Fibroblast of skin of back (primary cell): ENCODE results near the gene TSPO2. TPM values are rescaled to one million over a fixed set of nuclear protein-coding genes. Genes with fewer than 3 reads are reported as not detected.
A peak's percentile ranks its signal among the peaks of the same experiment; 100 is the strongest.
"Not testable (repeated sequence)": the region's sequence is repeated elsewhere in the genome, so short reads cannot be mapped to it uniquely, and the experiment has no call there.

Experiments used
- DNase-seq: peaks from one replicate; pipeline ENCODE4 v3.0.0-alpha.2; 2013
- polyA plus RNA-seq, 2 experiments: library from polyadenylated mRNA; unstranded; fragments of 120-200 nt; gene quantifications; one replicate each; pipeline ENCODE4 v1.2.1, GENCODE V29; 2013; ENCODE audit not compliant: insufficient read length in 2 of 2

TSPO2 gene, protein sequence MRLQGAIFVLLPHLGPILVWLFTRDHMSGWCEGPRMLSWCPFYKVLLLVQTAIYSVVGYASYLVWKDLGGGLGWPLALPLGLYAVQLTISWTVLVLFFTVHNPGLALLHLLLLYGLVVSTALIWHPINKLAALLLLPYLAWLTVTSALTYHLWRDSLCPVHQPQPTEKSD
- polyA plus RNA-seq (2013, experiment 1 of 2; ENCODE audit: insufficient read length) = not detected
- not detected for polyA plus RNA-seq (2013, experiment 2 of 2; ENCODE audit: insufficient read length)

DNA sequence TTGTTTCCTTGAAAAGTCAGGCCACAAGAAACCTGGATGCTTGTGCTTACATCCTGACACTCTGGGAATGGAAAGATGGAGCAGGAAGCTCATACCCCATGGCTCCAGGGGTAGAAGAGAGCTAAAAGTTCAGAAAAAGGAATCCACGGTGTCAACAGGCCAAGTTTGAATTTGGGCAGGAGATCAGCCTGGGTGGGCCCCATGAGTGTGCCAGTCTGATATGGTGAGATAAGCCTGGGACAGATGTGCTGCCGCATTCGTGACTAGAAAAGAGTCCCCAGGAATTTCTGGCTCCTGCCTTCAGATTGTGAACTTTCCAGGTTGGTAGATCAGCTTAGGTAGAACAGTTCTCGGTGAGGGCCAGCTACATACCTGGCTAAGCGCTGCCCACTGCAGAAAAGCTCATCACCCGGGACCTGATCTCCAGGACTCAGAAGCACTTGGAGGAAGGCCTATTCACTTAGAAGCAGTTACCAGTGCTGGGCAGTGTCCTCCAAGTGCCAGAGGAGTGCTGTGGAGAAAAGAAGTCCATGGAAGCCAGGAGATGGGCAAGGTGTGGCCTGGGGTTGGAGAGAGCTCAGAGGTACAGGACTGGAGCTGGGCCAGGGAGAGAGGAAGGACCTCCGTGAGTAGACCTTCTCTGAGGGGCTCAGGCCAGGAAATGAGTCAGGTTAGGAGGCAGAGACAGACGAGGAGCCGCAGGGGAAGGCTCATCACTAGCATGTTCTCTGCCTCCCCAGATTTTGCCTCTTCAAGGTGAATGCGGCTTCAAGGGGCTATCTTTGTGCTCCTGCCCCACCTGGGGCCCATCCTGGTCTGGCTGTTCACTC lies at the start of gene TSPO2:
Gene TSPO2 (plus strand): TSS at position 242 of the 830 bp plus-strand sequence. CDS start 519 bp downstream, at position 761.
- DNase-seq = no peak

DNA sequence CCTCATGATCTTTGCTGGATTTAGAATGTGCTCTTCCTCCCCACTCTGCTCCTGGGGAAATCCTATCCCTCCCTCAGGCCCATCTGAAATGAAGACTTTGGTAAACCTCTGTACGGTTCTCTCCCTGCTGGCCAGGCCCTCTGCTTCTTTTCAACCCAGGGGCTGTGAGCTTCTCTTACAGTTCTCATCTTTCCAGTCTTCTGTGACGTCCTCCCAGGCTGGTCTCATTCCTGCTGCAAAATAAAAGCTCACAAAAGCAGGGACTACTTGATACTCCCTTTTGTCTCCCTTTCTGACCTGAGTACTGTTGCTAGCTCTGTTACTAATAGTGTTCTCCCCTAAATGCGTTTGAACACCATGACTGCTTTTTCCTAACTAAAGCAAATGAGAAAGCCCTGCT lies 49.5 kb upstream of the TSPO2 start:
- DNase-seq = no peak

DNA sequence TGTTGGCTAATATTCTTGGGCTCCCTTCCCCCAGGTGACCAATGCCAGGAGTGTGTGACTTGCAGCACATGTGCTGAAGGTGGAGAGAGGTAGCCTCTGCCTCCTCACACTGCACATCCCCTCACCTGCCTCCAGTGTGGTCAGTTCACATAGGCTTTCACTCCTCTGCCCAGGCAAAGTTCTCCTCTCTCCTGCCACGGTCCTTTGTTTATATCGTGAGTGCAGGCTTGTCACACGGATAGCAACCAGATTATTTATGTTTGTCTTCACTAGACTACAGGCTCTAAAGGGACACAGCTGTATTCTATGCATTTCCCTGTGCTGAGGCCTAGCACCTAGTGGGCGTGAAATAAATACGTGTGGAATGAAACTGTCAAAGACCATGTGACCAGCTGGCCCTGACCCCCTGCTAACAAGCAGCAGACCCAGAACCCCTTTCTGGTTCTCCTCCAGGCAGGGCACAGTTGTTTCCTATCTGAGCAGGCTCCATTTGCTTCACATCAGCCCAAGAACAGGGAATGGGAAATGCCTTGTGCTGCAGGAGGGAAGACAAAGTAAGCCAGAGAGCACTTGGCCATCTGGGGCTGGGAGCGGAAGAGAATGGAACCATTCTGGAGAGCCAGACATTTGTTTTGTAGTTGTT lies 45.6 kb upstream of the TSPO2 start:
- DNase-seq = peak; percentile 5

DNA sequence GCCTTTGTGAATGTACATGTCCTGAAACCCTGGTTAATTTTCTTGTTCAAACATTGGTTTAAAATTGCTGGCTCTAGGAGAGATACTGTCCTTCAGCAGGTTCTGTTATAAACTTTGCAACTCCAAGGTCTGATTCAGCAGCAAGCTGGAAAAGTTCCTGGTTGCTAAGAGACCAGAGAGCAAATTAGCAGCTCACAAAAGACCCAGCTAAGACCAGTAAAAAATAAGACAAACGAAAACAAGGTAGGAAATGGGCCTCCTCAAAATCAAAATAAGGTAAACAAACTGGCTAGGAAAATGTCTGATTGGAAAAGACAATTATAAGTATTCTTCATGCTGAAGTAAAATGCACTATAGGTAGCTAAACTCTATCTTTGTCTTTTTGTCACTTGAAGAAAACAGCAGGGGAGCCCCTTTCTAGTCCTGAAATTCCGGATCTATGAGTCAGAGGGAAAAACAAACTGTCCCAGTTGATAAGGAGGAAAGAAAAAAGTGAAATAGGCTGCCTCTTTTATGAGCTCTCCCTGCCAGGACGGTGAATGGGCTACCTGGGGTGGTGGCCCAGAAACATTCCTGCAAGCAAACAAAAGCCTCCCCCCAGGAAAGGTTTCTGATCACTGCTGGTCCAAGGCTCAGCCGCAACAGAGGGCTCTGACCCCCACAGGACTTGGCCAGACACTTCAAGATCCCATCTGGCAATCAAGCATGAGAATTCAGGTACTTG lies 44.9 kb upstream of the TSPO2 start:
- DNase-seq = peak; percentile 63

DNA sequence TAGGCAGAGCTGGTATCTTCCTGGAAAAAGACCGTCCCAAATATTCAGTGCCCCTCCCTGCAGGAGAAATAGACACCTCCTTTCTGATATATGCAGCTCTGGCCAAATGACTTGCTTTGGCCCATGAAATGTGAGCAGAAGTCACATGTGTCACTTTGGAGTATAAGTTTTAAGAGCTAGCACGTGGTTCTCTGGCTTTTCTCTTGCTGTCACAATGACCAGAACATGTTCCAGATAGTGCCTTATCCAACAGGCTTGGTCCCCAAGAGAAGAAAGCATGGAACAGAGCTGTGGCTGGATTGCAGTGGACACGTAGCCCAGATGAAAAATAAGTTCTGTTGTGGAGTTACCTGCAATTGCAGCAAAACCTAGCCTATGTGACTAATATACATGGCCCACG lies 43.6 kb upstream of the TSPO2 start:
- DNase-seq = no peak

DNA sequence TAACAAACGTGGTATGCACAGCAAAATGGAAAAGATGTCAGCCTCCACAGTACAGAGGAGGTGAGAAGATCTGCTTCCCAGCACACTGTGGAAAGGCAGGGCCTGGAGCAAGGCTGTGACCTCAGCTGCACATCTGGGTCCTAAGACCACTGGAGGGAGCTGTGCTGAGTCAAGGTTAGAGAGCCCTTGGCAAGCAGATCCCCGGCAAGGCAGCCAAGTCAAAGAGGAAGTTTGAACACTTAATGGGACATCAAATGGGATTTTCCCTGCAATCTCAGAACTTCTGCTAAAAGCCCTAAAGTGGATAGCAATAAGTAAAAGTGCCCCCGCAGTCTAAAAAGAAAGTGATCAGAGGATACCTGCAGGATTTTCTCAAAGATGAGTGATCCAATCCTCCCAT lies 42.7 kb upstream of the TSPO2 start:
- DNase-seq = peak; percentile 27

DNA sequence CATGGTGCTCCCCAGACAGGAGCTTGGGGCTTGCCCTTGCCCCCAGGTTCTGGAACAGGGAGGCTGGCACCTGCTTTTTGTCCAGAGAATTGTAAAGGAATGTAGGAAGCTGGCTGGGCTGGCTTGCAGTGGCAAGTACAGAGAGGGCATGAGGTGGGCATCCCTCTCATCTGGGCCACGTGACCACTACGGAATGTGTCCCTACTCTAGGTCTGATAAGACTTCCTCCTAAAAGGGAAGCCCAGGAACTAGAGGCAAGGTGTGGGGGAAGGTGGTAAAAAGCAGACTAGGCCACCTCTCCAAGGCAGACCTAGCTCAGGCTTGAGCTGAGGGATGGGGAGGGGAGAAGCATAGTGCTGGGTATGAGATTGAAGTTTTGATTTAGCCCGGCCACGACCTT lies 42.0 kb upstream of the TSPO2 start:
- DNase-seq = no peak

DNA sequence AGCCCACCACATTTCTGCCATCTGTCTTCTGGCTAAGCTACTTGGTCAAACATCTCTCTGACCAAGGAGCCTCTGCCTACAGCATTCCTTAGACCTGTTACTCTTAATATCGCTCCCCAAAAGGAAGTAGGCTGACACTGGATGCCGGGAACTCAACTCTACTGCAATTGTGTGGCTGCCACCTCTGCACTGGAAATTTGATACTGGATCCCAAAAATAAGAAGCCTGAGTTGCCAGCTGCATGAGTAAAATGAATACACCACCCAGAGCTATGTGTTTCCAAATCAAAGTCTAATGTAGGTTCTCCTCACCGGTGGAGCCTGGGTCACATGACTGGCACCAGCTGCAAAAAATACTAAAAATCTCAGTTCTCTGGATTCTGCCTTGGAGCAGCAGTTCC lies 40.1 kb upstream of the TSPO2 start:
- no peak for DNase-seq

DNA sequence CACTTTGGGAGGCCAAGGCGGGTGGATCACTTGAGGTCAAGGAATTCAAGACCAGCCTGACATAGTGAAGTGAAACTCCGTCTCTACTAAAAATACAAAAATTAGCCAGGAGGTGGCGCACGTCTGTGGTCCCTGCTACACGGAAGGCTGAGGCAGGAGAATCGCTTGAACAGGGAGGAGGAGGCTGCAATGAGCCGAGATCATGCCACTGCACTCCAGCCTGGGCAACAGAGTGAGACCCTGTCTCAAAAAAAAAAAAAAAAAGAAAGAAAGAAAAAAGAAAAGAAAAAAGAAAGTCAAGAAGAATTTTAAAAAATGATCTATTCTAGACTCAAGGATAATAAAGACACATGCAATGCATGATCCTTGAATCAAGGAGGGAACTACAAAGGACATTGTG lies 36.0 kb upstream of the TSPO2 start:
- DNase-seq = peak; percentile 49

DNA sequence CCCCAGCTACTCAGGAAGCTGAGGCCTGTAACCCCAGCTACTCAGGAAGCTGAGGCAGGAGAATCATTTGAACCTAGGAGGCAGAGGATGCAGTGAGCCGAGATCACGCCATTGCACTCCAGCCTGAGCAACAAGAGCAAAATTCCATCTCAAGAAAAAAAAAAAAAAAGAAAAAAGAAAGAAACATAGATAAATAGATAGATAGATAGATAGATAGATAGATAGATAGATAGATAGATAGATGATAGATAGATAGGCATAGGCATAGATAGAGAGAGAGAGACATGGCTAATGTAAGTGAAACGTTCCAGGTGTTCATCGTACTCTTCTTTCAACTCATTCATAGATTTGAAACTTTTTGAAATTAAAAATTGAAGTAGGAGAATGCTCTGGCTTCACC lies 35.3 kb upstream of the TSPO2 start:
- not testable (repeated sequence) for DNase-seq

DNA sequence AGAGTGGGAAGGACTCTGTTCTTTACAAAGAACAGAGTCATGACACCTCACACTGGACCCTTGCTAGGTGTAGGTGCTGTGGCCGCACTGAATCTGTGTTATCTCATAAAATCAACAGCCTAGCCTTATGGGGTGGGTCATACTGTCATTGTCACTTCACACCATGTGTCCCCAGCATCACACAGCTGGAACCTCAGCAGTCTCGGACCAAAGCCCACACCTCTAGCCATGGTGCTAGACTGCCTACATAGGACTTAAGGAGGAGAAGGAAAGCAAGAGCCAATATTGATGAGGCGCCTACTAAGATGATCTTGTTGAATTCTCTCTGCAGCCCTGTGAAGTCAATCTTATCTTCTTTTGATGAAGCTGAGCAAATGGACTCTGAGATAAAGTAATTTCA lies 34.3 kb upstream of the TSPO2 start:
- no peak for DNase-seq

DNA sequence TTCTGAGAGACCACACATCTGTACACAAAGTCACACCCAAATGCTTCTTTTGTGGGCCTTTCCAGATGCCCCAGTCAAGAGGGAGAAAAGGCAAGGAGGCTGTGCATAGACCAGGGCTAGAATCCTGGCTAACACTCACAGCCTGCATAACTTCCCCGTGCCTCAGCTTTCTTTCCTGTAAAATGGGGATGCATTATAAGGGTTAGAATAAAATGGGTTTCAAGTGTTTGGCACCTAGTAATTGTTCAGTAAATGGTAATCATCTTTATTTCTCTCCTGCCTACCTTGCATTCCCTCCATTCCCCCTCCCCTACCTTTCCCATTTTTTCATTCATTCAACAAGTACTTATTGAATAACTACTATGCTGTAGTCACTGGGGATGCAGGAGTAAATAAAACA lies 32.6 kb upstream of the TSPO2 start:
- no peak for DNase-seq

DNA sequence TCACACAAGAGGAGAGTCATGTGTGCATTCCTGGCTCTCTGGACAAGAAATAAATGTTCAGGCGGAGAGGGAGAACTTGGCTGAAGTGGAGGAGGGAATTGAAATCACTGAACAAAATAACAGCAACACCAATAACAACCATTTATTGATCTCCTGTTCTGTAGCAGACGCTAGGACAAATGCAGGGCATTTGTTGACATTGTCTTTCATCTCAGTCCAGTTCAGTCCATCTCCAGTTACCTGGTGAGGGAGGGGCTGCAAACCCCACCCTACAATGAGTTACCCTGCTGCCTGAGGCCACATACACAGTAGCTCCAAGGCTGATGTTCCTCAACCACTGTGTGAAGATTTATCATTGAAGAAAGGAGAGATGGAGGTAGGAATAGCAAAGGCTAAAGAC lies 30.6 kb upstream of the TSPO2 start:
- no peak for DNase-seq

DNA sequence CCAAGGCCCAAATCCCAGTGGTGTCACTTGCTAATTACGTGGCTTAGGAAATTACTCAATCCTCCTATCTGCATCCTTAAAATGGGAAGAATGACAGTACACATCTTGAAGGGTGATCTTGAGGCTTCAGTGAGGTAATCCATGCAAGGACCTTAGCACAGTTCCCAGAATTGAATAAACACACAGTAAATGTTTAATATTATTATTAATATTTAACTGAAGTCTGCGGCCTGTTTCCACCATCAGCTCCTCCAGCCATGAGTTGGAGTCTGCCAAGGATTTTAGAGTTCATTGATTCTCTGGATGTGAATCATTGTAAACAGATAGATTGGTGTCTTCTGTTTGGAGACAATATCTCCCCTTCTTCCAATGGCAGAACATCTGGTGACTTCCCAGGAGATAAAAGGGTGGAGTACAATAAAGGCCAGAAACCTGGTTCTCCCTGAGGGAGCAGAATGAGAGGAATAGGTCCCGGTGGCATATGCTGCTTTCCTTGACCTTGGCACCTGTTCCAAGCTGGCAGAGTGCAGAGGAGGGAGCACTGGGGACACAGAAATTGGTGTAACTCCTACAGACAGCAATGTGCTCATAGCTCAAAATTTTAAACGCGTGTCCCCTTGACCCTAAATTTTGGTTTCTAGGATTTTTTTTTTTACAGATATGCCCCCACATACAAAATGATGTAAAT lies 28.7 kb upstream of the TSPO2 start:
- DNase-seq = no peak

DNA sequence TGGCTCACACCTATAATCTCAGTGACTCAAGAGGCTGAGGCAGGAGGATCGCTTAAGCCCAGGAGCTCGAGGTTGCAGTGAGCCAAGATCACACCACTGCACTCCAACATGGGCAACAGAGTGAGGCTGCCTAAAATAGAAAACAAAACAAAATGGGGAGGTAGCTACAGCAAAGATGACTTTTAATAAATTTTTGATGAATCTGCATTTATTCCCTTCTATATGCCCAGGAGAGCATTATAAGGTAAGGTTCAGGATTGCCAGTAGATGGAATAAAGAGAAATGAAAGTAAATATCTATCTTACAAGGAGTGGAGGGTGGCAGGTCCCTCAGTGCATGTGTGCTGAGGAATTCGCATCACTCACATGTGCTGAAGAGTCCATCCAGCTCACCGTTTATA lies 27.5 kb upstream of the TSPO2 start:
- DNase-seq = no peak

DNA sequence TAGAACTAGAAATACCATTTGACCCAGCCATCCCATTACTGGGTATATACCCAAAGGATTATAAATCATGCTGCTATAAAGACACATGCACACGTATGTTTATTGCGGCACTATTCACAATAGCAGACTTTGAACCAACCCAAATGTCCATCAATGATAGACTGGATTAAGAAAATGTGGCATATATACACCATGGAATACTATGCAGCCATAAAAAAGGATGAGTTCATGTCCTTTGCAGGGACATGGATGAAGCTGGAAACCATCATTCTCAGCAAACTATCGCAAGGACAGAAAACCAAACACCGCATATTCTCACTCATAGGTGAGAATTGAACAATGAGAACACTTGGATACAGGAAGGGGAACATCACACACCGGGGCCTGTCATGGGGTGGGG lies 26.4 kb upstream of the TSPO2 start:
- DNase-seq = not testable (repeated sequence)

DNA sequence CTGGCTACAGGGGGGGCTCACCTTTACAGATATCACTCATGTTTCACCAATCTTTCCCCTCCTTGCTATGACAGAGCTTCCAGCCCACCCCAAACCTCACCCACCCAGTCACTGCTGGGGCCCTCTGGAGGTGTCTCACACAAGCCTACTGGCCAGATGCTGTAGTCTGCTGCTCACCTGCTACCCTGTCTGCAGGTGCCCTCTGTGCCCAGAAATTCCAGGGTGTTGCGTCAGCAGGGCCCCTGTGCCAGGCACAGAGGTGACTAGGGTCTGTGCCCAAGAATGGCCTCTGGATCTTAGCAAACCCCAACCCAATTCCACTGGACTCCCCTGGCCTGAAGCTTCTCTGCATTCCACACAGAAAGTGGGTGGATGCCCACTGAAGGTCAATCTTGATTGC lies 24.6 kb upstream of the TSPO2 start:
- no peak for DNase-seq

DNA sequence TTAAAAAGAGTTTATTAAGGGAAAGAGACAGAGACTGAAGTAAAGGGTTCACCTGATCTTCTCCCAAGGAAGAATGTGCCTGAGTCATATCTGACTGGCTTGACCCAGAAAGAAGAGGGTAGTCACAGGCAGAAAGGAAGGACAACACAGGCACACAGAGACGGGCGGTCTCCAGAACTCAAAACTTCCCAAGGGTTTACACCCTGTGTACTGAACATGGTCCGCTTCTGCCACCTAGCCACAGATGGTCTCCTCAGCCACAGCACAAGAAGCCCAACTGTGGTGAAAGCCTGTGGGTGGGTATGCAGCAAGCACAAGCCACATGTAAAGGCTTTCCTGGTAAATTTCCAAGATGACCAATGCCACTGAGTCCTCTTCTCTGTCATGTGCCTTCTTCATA lies 20.4 kb upstream of the TSPO2 start:
- peak; percentile 73 for DNase-seq

DNA sequence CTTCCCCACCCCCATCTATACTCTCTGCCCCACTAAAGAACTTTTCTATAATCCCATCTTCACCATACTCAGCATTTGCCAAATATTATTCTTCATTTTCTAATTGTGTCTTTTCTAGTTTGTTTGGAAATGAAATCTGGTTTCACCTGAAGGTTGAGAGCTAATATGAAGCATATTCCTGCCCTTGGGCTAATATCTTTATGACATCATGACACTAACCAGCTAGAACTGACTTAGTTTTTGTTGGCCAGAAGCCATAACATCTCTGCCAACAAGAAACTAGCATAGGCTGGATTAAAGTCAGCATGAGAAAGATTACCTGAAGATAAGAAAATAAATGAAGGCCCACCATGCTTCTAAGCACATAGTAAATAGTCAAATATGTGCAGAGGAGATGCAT lies 20.0 kb upstream of the TSPO2 start:
- DNase-seq = peak; percentile 42

DNA sequence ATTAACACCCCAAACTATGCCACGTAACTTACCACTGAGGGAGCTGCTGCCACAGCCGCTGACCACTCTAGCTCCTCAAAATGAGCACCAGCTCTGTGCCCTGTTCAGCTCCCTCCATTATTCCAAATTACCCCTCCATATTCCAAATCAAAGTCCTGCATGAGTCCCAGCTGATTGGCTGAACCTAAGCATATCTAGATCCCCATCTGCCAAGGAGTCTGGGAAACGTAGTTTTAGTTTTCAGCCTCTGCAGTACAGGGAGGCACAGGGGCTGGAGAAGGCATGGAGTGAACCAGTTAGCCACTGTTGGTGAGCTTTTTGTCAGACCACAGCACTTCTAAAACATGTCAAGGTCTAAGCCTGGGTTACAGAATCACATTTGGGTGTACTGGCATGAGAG lies 19.2 kb upstream of the TSPO2 start:
- no peak for DNase-seq

DNA sequence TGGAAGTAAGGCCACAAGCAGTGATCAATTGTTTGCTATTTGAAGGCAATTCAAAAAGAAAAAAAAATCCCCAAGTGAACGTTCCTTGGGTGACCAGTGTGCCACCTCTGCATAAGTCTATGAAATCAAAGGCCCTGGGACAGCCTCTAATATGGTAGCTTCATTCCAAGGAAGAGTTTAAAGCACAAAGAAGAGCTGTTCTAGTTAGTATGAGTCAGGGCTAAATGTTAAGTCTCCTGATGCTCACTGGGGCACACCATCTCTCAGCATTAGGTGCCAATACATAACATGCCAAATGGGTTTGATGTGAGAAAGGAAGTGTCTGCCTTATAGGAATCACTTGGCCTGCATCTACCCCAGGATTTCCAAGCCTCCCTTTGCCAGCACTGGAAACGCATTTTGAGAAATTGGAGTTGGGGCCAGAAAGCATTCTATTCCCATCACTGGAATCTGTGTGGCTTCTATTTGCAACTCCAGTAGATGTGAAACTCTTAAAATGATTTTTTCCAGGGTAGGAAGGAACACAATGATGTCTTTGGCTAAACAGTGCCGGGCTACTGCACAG lies 16.2 kb upstream of the TSPO2 start:
- no peak for DNase-seq

DNA sequence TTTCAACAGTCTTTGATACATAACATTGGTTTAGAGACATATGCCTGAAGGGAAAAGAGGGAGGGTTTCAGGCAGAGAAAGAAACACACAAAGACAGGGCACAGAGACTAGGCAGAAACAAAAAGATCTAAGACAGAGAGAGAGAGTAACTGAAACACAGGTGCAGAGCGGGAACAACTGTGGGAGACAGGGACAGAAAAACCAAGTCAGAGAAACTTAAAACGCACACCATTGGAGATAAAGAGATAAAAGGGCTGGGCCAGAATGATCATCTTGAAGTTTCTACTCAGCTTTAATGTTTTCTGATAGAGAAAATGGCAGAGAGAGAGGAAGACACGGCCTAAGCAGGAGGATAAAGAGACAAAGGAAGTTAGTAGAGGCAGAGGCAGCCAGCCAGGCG lies 15.0 kb upstream of the TSPO2 start:
- DNase-seq = no peak
